K562 (cell line): ENCODE results near the gene LRP1-AS.

Source experiments
- EZH2 ChIP-seq: IDR thresholded peaks from 2 replicates; pipeline ENCODE4 v1.6.1; 2012; ENCODE audit warnings: low read depth, mild to moderate bottlenecking, inconsistent platforms, low read length, borderline replicate concordance
- FOS ChIP-seq: IDR thresholded peaks from 3 replicates; pipeline ENCODE4 v1.6.1; 2011; ENCODE audit not compliant: insufficient read length; ENCODE audit errors: extremely low read depth
- IRF2 ChIP-seq: sonication (generic); formaldehyde crosslinking; IDR thresholded peaks from 2 replicates; pipeline ENCODE4 v1.8.1; 2022; ENCODE audit warnings: mild to moderate bottlenecking, missing genetic modification reagents
- RAD21 ChIP-seq, 2 experiments: fragments of 250-450 bp in 1 of 2; fragments of 450-650 bp in 1 of 2; sonication (Bioruptor Pico) in 1 of 2; formaldehyde crosslinking in 1 of 2; IDR thresholded peaks in 1 of 2; conservative IDR thresholded peaks in 1 of 2; 2 replicates each; pipeline versions ENCODE4 v1.4.0 to v1.8.0; 2020 to 2022; ENCODE audit warnings: mild to moderate bottlenecking in 2 of 2, moderate library complexity in 1 of 2
- RCOR1 ChIP-seq, 2 experiments: IDR thresholded peaks; 2 replicates each; pipeline ENCODE4 v1.6.1; 2012; ENCODE audit warnings: low read depth in 2 of 2, low read length in 2 of 2, borderline replicate concordance in 1 of 2, improper control_type of control experiment in 1 of 2

DNA sequence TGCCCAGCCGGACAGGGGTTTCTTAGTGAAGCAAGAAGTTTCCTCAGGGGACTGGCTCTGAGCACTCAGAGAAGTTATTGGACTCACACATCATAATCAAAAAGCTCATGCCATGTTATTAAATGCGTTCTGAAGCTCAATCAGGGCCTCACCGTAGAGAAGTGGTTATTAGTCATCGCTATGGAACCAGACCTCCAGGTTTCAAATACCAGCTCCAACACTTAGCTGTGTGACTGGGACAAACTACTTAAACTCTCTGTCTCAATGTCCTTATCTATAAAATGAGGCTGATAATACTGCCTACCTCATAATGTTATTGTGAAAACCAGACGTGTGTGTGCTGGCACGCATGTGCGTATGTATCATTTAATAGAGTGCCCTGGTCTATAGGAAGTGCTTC, 43.6 kb downstream of the LRP1-AS start:
- no peak for TF ChIP-seq IRF2 (CRISPR knock-in tag)
- TF ChIP-seq RCOR1 (IDR thresholded peaks at IDR 0.05; ENCODE audit: borderline replicate concordance in 1 of 2, low read depth in 2 of 2, low read length in 2 of 2), result no peak
- no peak for TF ChIP-seq EZH2
- no peak for TF ChIP-seq RAD21 (CRISPR knock-in tag; conservative IDR thresholded peaks at IDR 0.05 in 1 of 2, IDR thresholded peaks at IDR 0.05 in 1 of 2)
- TF ChIP-seq FOS, result no peak
